SK-N-MC (cell line): ENCODE results near the gene GRID2IP.

ENCODE experiments used
- EZH2 ChIP-seq: fragments of 200-600 bp; sonication (generic); IDR thresholded peaks from one replicate; pipeline ENCODE4 v1.6.1; 2017; ENCODE audit warnings: antibody characterized with exemption
- FOXP2 ChIP-seq: optimal IDR thresholded peaks from 2 replicates; pipeline ENCODE3; 2011; ENCODE audit warnings: mild to moderate bottlenecking, moderate library complexity; ENCODE audit not compliant: insufficient read depth; ENCODE audit errors: extremely low read length, control extremely low read depth
- POLR2AphosphoS5 ChIP-seq: IDR thresholded peaks from 2 replicates; pipeline ENCODE4 v1.6.1; 2012; ENCODE audit warnings: mild to moderate bottlenecking, low read depth, low read length, borderline replicate concordance

- TF ChIP-seq EZH2 (no peak), POLR2AphosphoS5 (no peak), FOXP2 (no peak)
These were observed 56.9 kb downstream of the GRID2IP start for GRCh38 chr7:6494365-6494764.
